Neuronal stem cell (in vitro differentiated cells): ENCODE measurements around the gene CDKL1.
"Not testable (repeated sequence)": the region's sequence is repeated elsewhere in the genome, so short reads cannot be mapped to it uniquely, and the experiment has no call there.

ENCODE experiments used
- DNase-seq: peaks from one replicate; pipeline ENCODE4 v3.0.0-alpha.2; 2013; ENCODE audit warnings: low spot score
- H2AFZ ChIP-seq: one replicate; pipeline ENCODE4 v1.6.1; 2013; ENCODE audit warnings: mild to moderate bottlenecking, low read length, inconsistent platforms
- H2AK5ac ChIP-seq: 2 replicates; pipeline ENCODE4 v1.6.1; 2013; ENCODE audit warnings: low read depth, mild to moderate bottlenecking, inconsistent platforms, low read length, moderate library complexity, mixed read lengths
- H2BK120ac ChIP-seq: 2 replicates; pipeline ENCODE4 v1.6.1; 2013; ENCODE audit warnings: low read depth, mild to moderate bottlenecking, inconsistent platforms, low read length, moderate library complexity, mixed read lengths
- H2BK12ac ChIP-seq: one replicate; pipeline ENCODE4 v1.6.1; 2013; ENCODE audit warnings: low read length, inconsistent platforms
- H2BK15ac ChIP-seq: 2 replicates; pipeline ENCODE4 v1.6.1; 2013; ENCODE audit warnings: mild to moderate bottlenecking, low read length, inconsistent platforms, mixed read lengths
- H2BK5ac ChIP-seq: one replicate; pipeline ENCODE4 v1.6.1; 2013; ENCODE audit warnings: inconsistent platforms, mild to moderate bottlenecking, low read length, moderate library complexity
- H3K14ac ChIP-seq: one replicate; pipeline ENCODE4 v1.6.1; 2013; ENCODE audit warnings: low read length, inconsistent platforms
- H3K18ac ChIP-seq: 2 replicates; pipeline ENCODE4 v1.6.1; 2013; ENCODE audit warnings: low read length, inconsistent platforms
- H3K23ac ChIP-seq: 2 replicates; pipeline ENCODE4 v1.6.1; 2013; ENCODE audit warnings: low read depth, mild to moderate bottlenecking, mixed read lengths, low read length, inconsistent platforms; ENCODE audit not compliant: poor library complexity
- H3K27ac ChIP-seq: replicated peaks from 3 replicates; pipeline ENCODE4 v1.5.1; 2013; ENCODE audit warnings: low read length, inconsistent platforms
- H3K27me3 ChIP-seq, 3 experiments: 2 replicates each; pipeline ENCODE4 v1.6.1; 2013; ENCODE audit warnings: low read length in 3 of 3, mild to moderate bottlenecking in 2 of 3, inconsistent platforms in 1 of 3, low read depth in 1 of 3, mixed read lengths in 1 of 3, moderate library complexity in 1 of 3; ENCODE audit not compliant: control insufficient read depth in 3 of 3, insufficient read depth in 3 of 3
- H3K36me3 ChIP-seq, 2 donors: replicated peaks in 1 of 2; 2 replicates each; pipeline ENCODE4 v1.6.1; 2013; ENCODE audit warnings: low read length in 2 of 2; ENCODE audit not compliant: control insufficient read depth in 2 of 2, insufficient read depth in 2 of 2
- H3K4ac ChIP-seq: 2 replicates; pipeline ENCODE4 v1.6.1; 2013; ENCODE audit warnings: inconsistent platforms, mild to moderate bottlenecking, low read length, moderate library complexity
- H3K4me1 ChIP-seq, 2 donors: 1 replicate in 1 of 2; 2 replicates in 1 of 2; pipeline ENCODE4 v1.6.1; 2013; ENCODE audit warnings: low read length in 2 of 2, low read depth in 1 of 2; ENCODE audit not compliant: control insufficient read depth in 2 of 2, insufficient read depth in 1 of 2
- H3K4me2 ChIP-seq: one replicate; pipeline ENCODE4 v1.6.1; 2013; ENCODE audit warnings: mild to moderate bottlenecking, low read length, inconsistent platforms; ENCODE audit not compliant: insufficient read depth, poor library complexity, severe bottlenecking
- H3K4me3 ChIP-seq, 2 donors: 2 replicates each; pipeline ENCODE4 v1.5.1; 2013; ENCODE audit warnings: low read length in 2 of 2, mild to moderate bottlenecking in 2 of 2, inconsistent platforms in 1 of 2, moderate library complexity in 1 of 2
- H3K79me1 ChIP-seq: one replicate; pipeline ENCODE4 v1.6.1; 2013; ENCODE audit warnings: low read depth, mild to moderate bottlenecking, inconsistent platforms, low read length, moderate library complexity
- H3K9ac ChIP-seq: one replicate; pipeline ENCODE4 v1.6.1; 2013; ENCODE audit warnings: mild to moderate bottlenecking, low read depth, low read length, inconsistent platforms; ENCODE audit not compliant: poor library complexity
- H3K9me3 ChIP-seq, 2 donors: replicated peaks in 1 of 2; 2 replicates each; pipeline versions ENCODE3 to v1.6.1; 2013; ENCODE audit warnings: low read length in 2 of 2, mild to moderate bottlenecking in 2 of 2, inconsistent platforms in 1 of 2, low read depth in 1 of 2, mixed read lengths in 1 of 2, moderate library complexity in 1 of 2; ENCODE audit not compliant: control insufficient read depth in 2 of 2, insufficient read depth in 1 of 2
- H4K8ac ChIP-seq: one replicate; pipeline ENCODE4 v1.6.1; 2013; ENCODE audit warnings: low read depth, mild to moderate bottlenecking, inconsistent platforms, low read length, moderate library complexity
- H4K91ac ChIP-seq: one replicate; pipeline ENCODE4 v1.6.1; 2013; ENCODE audit warnings: low read length, low read depth, mild to moderate bottlenecking, inconsistent platforms; ENCODE audit not compliant: poor library complexity
- WGBS, 2 donors: extraction: QIAGEN DNeasy Blood & Tissue Kit; methylation state at CpG; one replicate each; pipeline ENCODE4 v1.1.7; 2013; ENCODE audit warnings: missing lambda C conversion rate in 2 of 2, mixed read lengths in 1 of 2; ENCODE audit not compliant: insufficient read length in 2 of 2, insufficient replicate concordance in 1 of 2; ENCODE audit errors: extremely low coverage in 2 of 2; 5-methylcytosine and 5-hydroxymethylcytosine counted together

Gene CDKL1

DNA sequence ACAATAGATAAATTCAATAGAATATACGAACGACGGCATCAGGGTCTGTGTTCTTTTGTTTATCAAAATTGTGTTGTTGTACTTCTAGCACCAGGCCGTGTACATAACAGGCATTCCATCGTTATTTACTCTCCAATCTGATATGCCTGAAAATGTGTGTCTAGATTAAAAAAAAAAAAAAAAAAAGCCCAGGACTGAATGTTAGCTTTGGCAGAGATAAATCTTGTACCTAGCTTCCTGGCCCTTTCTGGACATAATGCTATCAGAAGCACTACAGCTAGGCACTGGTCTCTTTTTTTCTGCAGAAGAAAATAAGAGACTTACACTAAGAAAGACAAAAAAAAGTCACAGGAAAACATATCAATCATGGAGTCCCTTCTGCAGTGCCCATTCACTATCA lies 37.0 kb downstream of the CDKL1 start:
- no peak overlapping the region for H3K4me3 ChIP-seq
- H3K4me2 ChIP-seq = no peak overlapping the region
- no peak overlapping the region for H2BK5ac ChIP-seq
- no peak overlapping the region for H3K4ac ChIP-seq
- peaks cover 0 to 2% of the 10 kb centered on the region in 2 donors for H3K9me3 ChIP-seq
- no peak overlapping the region for H2BK15ac ChIP-seq
- no CpG with 5 or more reads among the region's 5 CpGs for WGBS, 2 donors
- no peak overlapping the region for H4K8ac ChIP-seq
- DNase-seq = no peak
- H3K27ac ChIP-seq = no peak overlapping the region
- peaks cover 0 to 2% of the 10 kb centered on the region in 2 donors for H3K4me1 ChIP-seq
- no peak overlapping the region for H2BK12ac ChIP-seq
- H3K23ac ChIP-seq = no peak overlapping the region
- H4K91ac ChIP-seq = no peak overlapping the region
- no peaks in the 10 kb centered on the region for H3K27me3 ChIP-seq
- no peak overlapping the region for H3K9ac ChIP-seq
- no peak overlapping the region for H2AFZ ChIP-seq
- no peaks in the 10 kb centered on the region for H3K36me3 ChIP-seq
- H2BK120ac ChIP-seq = no peak overlapping the region
- H2AK5ac ChIP-seq = no peak overlapping the region
- H3K18ac ChIP-seq = no peak overlapping the region
- H3K14ac ChIP-seq = no peak overlapping the region
- H3K79me1 ChIP-seq = no peaks in the 10 kb centered on the region

DNA sequence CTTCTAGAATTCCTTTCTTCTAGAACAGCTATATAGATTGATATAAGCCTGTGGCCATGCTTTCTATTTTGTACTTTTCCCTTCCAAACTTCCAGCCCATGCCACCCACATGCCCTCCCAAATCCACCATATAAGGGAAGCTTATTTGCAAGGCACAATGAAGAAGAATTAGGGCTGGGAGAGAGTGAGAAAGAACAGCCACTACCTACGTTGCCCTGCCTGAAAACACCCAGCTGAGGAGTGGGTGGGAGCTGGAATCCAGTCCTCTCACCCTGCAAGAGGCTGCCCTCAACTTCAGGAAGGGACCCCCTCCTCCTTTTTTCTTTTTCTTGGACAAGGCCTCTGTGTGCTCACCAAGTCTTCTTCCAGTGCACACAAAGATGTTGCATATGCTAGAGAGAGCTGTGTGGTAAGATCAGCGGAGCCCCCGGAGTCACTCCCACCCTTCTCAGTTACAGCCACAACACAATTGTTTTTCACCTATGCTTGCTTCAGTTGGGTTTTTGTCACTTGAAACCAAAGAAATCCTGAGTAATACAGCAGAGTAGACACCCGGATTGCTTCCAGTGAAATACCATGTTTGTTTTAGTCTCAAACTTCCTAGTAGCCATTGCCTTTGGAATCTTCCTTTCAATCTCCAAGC lies 38.8 kb downstream of the CDKL1 start:
- WGBS, 2 donors = no CpG with 5 or more reads among the region's 4 CpGs
- no peak overlapping the region for H4K8ac ChIP-seq
- H3K23ac ChIP-seq = no peak overlapping the region
- no peak overlapping the region for H3K18ac ChIP-seq
- H3K9me3 ChIP-seq = no peaks in the 10 kb centered on the region
- no peak overlapping the region for H3K27ac ChIP-seq
- H3K79me1 ChIP-seq = no peaks in the 10 kb centered on the region
- H3K9ac ChIP-seq = no peak overlapping the region
- peaks cover 0 to 2% of the 10 kb centered on the region in 2 donors for H3K4me1 ChIP-seq
- no peak overlapping the region for H2BK15ac ChIP-seq
- H3K4me2 ChIP-seq = no peak overlapping the region
- no peaks in the 10 kb centered on the region for H3K36me3 ChIP-seq
- peak overlapping the region; percentile 27 for H2AFZ ChIP-seq
- H2BK12ac ChIP-seq = no peak overlapping the region
- H2AK5ac ChIP-seq = no peak overlapping the region
- no peak for DNase-seq
- no peaks in the 10 kb centered on the region for H3K27me3 ChIP-seq
- no peak overlapping the region for H3K4ac ChIP-seq
- no peak overlapping the region for H3K14ac ChIP-seq
- no peak overlapping the region for H2BK5ac ChIP-seq
- H3K4me3 ChIP-seq = no peak overlapping the region
- no peak overlapping the region for H4K91ac ChIP-seq
- H2BK120ac ChIP-seq = no peak overlapping the region

DNA sequence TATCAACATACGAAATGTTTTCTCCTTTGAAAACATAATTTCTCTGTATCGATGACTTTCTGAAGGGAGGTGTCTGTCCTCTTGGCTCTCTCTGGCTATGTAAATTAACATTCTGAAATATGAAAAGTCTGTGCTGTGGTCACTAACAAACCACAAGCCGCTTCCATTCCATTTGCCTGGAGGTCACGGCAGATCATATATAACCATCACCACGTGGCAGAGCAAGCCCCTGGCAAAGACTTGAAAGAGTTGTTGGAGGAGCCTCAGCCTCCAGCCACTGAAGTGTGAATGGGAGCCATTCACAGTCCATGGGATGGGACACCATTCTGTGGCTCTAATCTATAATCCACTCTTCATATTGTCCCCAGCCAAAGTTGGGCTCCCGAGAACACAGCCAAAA lies 39.6 kb downstream of the CDKL1 start:
- Histone ChIP-seq H2AFZ (peak overlapping the region; percentile 27), H3K4me2 (no peak overlapping the region), H3K9ac (no peak overlapping the region), H3K4me1 (peaks cover 0 to 2% of the 10 kb centered on the region in 2 donors), H2BK12ac (no peak overlapping the region), H2BK5ac (no peak overlapping the region), H3K36me3 (no peaks in the 10 kb centered on the region), H3K27me3 (no peaks in the 10 kb centered on the region), H3K14ac (no peak overlapping the region), H3K27ac (no peak overlapping the region), H2AK5ac (no peak overlapping the region), H2BK120ac (no peak overlapping the region), H2BK15ac (no peak overlapping the region), H4K8ac (no peak overlapping the region), H3K79me1 (no peaks in the 10 kb centered on the region), H3K9me3 (no peaks in the 10 kb centered on the region), H3K18ac (no peak overlapping the region), H3K4ac (no peak overlapping the region), H3K23ac (no peak overlapping the region), H4K91ac (no peak overlapping the region), H3K4me3 (no peak overlapping the region)
- WGBS, 2 donors = no CpG with 5 or more reads among the region's 6 CpGs
- DNase-seq = no peak

DNA sequence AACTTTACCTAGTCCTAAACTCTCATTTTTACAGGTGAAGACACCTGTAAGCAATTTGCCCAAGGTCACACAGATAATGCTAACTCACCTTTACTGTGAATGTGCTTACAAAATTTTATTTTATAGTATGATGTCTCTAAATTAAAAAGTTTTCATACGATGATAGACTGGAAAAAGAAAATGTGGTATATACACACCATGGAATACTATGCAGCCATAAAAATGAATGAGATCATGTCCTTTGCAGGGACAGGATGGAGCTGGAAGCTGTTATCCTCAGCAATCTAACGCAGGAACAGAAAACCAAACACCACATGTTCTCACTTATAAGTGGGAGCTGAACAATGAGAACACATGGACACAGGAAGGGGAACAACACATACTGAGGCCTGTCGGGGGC lies 40.4 kb downstream of the CDKL1 start:
- H3K14ac ChIP-seq, H2AK5ac ChIP-seq: not testable (repeated sequence)

More for the DNA sequence above, 40.4 kb downstream of the CDKL1 start:
- H3K36me3 ChIP-seq, H3K18ac ChIP-seq, H3K27ac ChIP-seq, H2AFZ ChIP-seq, H2BK12ac ChIP-seq, H3K9ac ChIP-seq, H4K8ac ChIP-seq, H2BK120ac ChIP-seq, H3K4me2 ChIP-seq, DNase-seq, H3K27me3 ChIP-seq, H4K91ac ChIP-seq, H3K4me3 ChIP-seq, H3K4ac ChIP-seq, H3K79me1 ChIP-seq, H2BK15ac ChIP-seq, H3K4me1 ChIP-seq, H3K9me3 ChIP-seq, H3K23ac ChIP-seq, H2BK5ac ChIP-seq: not testable (repeated sequence)
- no CpG with 5 or more reads among the region's 3 CpGs for WGBS, 2 donors
